ENCODE results near the gene ZNF3. TPM values are rescaled to one million over a fixed set of nuclear protein-coding genes. Genes with fewer than 3 reads are reported as not detected.

The ZNF3 gene
- total and polyA plus RNA-seq, 2 experiments from 2014 or later = 23.4 to 48.9 TPM

DNA sequence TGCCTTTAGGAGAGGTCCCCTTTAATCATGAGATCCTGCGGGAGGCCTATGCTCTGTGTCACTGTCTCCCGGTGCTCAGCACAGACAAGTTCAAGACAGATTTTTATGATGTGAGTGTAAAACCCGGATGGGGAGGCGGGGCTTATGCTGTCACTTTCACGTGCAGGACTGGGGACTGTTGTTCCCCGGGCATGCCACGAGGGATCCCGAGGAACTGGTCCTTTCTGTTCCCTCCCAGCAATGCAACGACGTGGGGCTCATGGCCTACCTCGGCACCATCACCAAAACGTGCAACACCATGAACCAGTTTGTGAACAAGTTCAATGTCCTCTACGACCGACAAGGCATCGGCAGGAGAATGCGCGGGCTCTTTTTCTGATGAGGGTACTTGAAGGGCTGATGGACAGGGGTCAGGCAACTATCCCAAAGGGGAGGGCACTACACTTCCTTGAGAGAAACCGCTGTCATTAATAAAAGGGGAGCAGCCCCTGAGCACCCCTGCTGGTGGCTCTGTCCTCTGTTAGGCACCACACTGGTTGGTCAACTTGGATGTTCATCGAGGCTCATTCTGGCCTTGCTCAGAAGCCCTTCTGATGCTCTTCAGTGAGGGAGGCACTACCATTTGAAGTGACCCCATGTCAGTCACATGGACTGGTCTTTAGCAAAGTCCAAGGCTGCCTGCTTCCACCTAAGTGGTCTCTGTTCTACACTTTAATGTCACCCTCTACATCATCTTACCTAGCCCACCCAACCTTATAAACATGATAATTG is 10.1 kb upstream of the ZNF3 start (continued):
- TF ChIP-seq, protein P1, sequence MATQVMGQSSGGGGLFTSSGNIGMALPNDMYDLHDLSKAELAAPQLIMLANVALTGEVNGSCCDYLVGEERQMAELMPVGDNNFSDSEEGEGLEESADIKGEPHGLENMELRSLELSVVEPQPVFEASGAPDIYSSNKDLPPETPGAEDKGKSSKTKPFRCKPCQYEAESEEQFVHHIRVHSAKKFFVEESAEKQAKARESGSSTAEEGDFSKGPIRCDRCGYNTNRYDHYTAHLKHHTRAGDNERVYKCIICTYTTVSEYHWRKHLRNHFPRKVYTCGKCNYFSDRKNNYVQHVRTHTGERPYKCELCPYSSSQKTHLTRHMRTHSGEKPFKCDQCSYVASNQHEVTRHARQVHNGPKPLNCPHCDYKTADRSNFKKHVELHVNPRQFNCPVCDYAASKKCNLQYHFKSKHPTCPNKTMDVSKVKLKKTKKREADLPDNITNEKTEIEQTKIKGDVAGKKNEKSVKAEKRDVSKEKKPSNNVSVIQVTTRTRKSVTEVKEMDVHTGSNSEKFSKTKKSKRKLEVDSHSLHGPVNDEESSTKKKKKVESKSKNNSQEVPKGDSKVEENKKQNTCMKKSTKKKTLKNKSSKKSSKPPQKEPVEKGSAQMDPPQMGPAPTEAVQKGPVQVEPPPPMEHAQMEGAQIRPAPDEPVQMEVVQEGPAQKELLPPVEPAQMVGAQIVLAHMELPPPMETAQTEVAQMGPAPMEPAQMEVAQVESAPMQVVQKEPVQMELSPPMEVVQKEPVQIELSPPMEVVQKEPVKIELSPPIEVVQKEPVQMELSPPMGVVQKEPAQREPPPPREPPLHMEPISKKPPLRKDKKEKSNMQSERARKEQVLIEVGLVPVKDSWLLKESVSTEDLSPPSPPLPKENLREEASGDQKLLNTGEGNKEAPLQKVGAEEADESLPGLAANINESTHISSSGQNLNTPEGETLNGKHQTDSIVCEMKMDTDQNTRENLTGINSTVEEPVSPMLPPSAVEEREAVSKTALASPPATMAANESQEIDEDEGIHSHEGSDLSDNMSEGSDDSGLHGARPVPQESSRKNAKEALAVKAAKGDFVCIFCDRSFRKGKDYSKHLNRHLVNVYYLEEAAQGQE (IDR thresholded peaks at IDR 0.05; ENCODE audit: unreplicated experiment) = no peak
- no peak for TF ChIP-seq EZH2phosphoT487 (IDR thresholded peaks at IDR 0.05; ENCODE audit: unreplicated experiment)
- TF ChIP-seq JUNB (IDR thresholded peaks at IDR 0.05; ENCODE audit: unreplicated experiment) = no peak

DNA sequence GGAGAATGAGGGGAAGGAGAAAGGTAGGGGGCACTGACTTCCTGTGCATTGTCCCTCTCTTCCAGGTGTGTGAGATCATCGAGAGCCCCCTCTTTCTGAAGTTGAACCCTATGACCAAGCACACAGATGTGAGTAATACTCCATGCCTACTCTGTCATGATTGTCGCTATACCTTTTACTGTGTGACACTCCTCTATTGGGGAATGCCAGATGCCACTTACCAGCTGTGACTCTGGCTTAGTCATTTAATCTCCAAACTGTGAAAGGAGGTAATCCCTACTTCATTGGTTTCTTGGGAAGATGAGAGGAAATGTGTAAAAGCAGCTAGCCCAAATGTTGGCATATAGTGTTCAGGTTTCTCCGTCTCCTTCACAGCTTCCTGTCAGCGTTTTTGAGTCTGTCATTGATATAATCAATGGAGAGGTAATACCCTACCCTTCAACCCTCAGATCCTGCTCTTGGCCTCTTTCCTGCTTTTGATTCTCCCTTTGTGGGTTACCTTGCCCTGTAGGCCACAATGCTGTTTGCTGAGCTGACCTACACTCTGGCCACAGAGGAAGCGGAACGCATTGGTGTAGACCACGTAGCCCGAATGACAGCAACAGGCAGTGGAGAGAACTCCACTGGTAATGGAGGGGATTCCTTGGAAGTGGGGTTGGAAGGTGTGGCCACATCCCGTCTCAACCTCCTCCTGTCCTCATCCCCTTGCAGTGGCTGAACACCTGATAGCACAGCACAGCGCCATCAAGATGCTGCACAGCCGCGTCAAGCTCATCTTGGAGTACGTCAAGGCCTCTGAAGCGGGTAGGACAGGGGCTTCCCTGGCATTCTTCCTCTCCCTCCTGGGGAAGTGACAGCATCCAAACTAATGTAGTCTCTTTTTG is 9.2 kb upstream of the ZNF3 start:
- H3K9me2 ChIP-seq (ENCODE audit: insufficient read depth) = no peaks in the 10 kb centered on the region
- peak overlapping the region; percentile 88; the same call in 1 of the 2 replicates for H3K27ac ChIP-seq (ENCODE audit: low read depth)
- H2AFZ ChIP-seq = no peak overlapping the region
- H3K27me3 ChIP-seq (ENCODE audit: insufficient read depth) = no peaks in the 10 kb centered on the region
- no peak overlapping the region for H3K4me2 ChIP-seq
- H3F3A ChIP-seq (replicated peaks; ENCODE audit: low read depth) = peaks cover 71% of the 10 kb centered on the region
- peaks cover 6% of the 10 kb centered on the region for H3K4me1 ChIP-seq (ENCODE audit: insufficient read depth)
- peaks cover 21% of the 10 kb centered on the region for H3K4me1 Mint-ChIP-seq
- no peak overlapping the region for H3K4me3 ChIP-seq
- DNase-seq (ENCODE audit: low spot score) = no peak
- ATAC-seq = peak; percentile 7
- peak overlapping the region; percentile 93 for H3K4me3 Mint-ChIP-seq
- H3K27me3 Mint-ChIP-seq (ENCODE audit: insufficient read depth, low read depth, poor library complexity) = peaks cover 38% of the 10 kb centered on the region
- H3K27ac Mint-ChIP-seq = peak overlapping the region; percentile 52
- peaks cover 26% of the 10 kb centered on the region for H4K20me1 ChIP-seq (replicated peaks; ENCODE audit: insufficient read depth)
- H3K79me2 ChIP-seq (replicated peaks; ENCODE audit: insufficient read depth) = peaks cover 8% of the 10 kb centered on the region
- peaks cover 37% of the 10 kb centered on the region for H3K36me3 ChIP-seq (ENCODE audit: insufficient read depth)
- peaks cover 56% of the 10 kb centered on the region for H3K36me3 Mint-ChIP-seq (ENCODE audit: low read depth)
- H3K9me3 Mint-ChIP-seq = no peaks in the 10 kb centered on the region
- TF ChIP-seq EZH2 (IDR thresholded peaks at IDR 0.05; ENCODE audit: low read depth, unreplicated experiment) (no peak), NANOG (IDR thresholded peaks at IDR 0.05; ENCODE audit: borderline replicate concordance) (no peak), JUNB (IDR thresholded peaks at IDR 0.05; ENCODE audit: unreplicated experiment) (no peak), EZH2phosphoT487 (IDR thresholded peaks at IDR 0.05; ENCODE audit: unreplicated experiment) (no peak), CREB1 (CRISPR knock-in tag; IDR thresholded peaks at IDR 0.05; ENCODE audit: low read depth) (no peak), STAT1 (IDR thresholded peaks at IDR 0.05; ENCODE audit: unreplicated experiment) (no peak), ZNF114 (CRISPR knock-in tag; IDR thresholded peaks at IDR 0.05) (no peak)
- TF ChIP-seq, protein P2, sequence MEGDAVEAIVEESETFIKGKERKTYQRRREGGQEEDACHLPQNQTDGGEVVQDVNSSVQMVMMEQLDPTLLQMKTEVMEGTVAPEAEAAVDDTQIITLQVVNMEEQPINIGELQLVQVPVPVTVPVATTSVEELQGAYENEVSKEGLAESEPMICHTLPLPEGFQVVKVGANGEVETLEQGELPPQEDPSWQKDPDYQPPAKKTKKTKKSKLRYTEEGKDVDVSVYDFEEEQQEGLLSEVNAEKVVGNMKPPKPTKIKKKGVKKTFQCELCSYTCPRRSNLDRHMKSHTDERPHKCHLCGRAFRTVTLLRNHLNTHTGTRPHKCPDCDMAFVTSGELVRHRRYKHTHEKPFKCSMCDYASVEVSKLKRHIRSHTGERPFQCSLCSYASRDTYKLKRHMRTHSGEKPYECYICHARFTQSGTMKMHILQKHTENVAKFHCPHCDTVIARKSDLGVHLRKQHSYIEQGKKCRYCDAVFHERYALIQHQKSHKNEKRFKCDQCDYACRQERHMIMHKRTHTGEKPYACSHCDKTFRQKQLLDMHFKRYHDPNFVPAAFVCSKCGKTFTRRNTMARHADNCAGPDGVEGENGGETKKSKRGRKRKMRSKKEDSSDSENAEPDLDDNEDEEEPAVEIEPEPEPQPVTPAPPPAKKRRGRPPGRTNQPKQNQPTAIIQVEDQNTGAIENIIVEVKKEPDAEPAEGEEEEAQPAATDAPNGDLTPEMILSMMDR (conservative IDR thresholded peaks at IDR 0.05; ENCODE audit: low read depth in 2 of 2) = no peak
- TF ChIP-seq, protein P3, sequence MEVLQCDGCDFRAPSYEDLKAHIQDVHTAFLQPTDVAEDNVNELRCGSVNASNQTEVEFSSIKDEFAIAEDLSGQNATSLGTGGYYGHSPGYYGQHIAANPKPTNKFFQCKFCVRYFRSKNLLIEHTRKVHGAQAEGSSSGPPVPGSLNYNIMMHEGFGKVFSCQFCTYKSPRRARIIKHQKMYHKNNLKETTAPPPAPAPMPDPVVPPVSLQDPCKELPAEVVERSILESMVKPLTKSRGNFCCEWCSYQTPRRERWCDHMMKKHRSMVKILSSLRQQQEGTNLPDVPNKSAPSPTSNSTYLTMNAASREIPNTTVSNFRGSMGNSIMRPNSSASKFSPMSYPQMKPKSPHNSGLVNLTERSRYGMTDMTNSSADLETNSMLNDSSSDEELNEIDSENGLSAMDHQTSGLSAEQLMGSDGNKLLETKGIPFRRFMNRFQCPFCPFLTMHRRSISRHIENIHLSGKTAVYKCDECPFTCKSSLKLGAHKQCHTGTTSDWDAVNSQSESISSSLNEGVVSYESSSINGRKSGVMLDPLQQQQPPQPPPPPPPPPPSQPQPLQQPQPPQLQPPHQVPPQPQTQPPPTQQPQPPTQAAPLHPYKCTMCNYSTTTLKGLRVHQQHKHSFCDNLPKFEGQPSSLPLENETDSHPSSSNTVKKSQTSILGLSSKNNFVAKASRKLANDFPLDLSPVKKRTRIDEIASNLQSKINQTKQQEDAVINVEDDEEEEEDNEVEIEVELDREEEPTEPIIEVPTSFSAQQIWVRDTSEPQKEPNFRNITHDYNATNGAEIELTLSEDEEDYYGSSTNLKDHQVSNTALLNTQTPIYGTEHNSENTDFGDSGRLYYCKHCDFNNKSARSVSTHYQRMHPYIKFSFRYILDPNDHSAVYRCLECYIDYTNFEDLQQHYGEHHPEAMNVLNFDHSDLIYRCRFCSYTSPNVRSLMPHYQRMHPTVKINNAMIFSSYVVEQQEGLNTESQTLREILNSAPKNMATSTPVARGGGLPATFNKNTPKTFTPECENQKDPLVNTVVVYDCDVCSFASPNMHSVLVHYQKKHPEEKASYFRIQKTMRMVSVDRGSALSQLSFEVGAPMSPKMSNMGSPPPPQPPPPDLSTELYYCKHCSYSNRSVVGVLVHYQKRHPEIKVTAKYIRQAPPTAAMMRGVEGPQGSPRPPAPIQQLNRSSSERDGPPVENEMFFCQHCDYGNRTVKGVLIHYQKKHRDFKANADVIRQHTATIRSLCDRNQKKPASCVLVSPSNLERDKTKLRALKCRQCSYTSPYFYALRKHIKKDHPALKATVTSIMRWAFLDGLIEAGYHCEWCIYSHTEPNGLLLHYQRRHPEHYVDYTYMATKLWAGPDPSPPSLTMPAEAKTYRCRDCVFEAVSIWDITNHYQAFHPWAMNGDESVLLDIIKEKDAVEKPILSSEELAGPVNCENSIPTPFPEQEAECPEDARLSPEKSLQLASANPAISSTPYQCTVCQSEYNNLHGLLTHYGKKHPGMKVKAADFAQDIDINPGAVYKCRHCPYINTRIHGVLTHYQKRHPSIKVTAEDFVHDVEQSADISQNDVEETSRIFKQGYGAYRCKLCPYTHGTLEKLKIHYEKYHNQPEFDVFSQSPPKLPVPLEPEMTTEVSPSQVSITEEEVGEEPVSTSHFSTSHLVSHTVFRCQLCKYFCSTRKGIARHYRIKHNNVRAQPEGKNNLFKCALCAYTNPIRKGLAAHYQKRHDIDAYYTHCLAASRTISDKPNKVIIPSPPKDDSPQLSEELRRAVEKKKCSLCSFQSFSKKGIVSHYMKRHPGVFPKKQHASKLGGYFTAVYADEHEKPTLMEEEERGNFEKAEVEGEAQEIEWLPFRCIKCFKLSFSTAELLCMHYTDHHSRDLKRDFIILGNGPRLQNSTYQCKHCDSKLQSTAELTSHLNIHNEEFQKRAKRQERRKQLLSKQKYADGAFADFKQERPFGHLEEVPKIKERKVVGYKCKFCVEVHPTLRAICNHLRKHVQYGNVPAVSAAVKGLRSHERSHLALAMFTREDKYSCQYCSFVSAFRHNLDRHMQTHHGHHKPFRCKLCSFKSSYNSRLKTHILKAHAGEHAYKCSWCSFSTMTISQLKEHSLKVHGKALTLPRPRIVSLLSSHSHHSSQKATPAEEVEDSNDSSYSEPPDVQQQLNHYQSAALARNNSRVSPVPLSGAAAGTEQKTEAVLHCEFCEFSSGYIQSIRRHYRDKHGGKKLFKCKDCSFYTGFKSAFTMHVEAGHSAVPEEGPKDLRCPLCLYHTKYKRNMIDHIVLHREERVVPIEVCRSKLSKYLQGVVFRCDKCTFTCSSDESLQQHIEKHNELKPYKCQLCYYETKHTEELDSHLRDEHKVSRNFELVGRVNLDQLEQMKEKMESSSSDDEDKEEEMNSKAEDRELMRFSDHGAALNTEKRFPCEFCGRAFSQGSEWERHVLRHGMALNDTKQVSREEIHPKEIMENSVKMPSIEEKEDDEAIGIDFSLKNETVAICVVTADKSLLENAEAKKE (CRISPR knock-in tag; IDR thresholded peaks at IDR 0.05) = no peak
